K562 (cell line): ENCODE data around the gene TIMM22. TPM values are rescaled to one million over a fixed set of nuclear protein-coding genes. Genes with fewer than 3 reads are reported as not detected.

Experiments
- ARID3B ChIP-seq: fragments of 250-450 bp; sonication (Bioruptor Pico); IDR thresholded peaks from 2 replicates; pipeline ENCODE4 v1.4.0; 2020; ENCODE audit warnings: borderline replicate concordance
- CBFA2T3 ChIP-seq: fragments of 450-650 bp; IDR thresholded peaks from 2 replicates; pipeline ENCODE4 v1.6.1; 2017
- CEBPG ChIP-seq, 3 experiments: fragments of 200-800 bp in 1 of 3; sonication (Bioruptor generic) in 1 of 3; sonication (generic) in 1 of 3; formaldehyde crosslinking in 1 of 3; IDR thresholded peaks in 2 of 3; conservative IDR thresholded peaks in 1 of 3; 2 replicates each; pipeline versions ENCODE4 v1.6.1 to v1.8.0; 2016 to 2022; ENCODE audit warnings: missing compliant biosample characterization in 2 of 3, missing genetic modification characterization in 2 of 3, mild to moderate bottlenecking in 1 of 3, missing genetic modification reagents in 1 of 3
- FOXP4 ChIP-seq: sonication (generic); formaldehyde crosslinking; IDR thresholded peaks from 2 replicates; pipeline ENCODE4 v1.8.0; 2022; ENCODE audit warnings: mild to moderate bottlenecking, missing genetic modification reagents, borderline replicate concordance
- HDGF ChIP-seq: fragments of 450-650 bp; IDR thresholded peaks from 2 replicates; pipeline ENCODE4 v1.6.1; 2016
- HMGXB4 ChIP-seq: sonication (generic); formaldehyde crosslinking; IDR thresholded peaks from 2 replicates; pipeline ENCODE4 v1.8.1; 2023; ENCODE audit warnings: mild to moderate bottlenecking, missing genetic modification reagents
- IRF9 ChIP-seq: fragments of 450-650 bp; IDR thresholded peaks from 2 replicates; pipeline ENCODE4 v1.6.1; 2016; ENCODE audit warnings: missing biosample characterization, missing genetic modification characterization
- KDM5B ChIP-seq: fragments of 200-600 bp; sonication (generic); IDR thresholded peaks from 2 replicates; pipeline ENCODE4 v1.6.1; 2012; ENCODE audit warnings: low read depth, mild to moderate bottlenecking, moderate library complexity, low read length, control low read depth, inconsistent platforms; ENCODE audit not compliant: insufficient replicate concordance
- MAFF ChIP-seq: IDR thresholded peaks from 2 replicates; pipeline ENCODE4 v1.6.1; 2012; ENCODE audit warnings: low read length, improper control_type of control experiment
- NR2C2 ChIP-seq, 2 experiments: fragments of 200-800 bp in 1 of 2; sonication (Bioruptor generic) in 1 of 2; sonication (generic) in 1 of 2; formaldehyde crosslinking in 1 of 2; IDR thresholded peaks; 2 replicates each; pipeline versions ENCODE4 v1.6.1 to v1.8.0; 2016 to 2022; ENCODE audit warnings: mild to moderate bottlenecking in 1 of 2, missing compliant biosample characterization in 1 of 2, missing genetic modification characterization in 1 of 2, missing genetic modification reagents in 1 of 2
- NR3C1 ChIP-seq: sonication (generic); formaldehyde crosslinking; IDR thresholded peaks from 2 replicates; pipeline ENCODE4 v1.8.1; 2022; ENCODE audit warnings: missing genetic modification reagents
- POLR2A ChIP-seq: fragments of 450-650 bp; conservative IDR thresholded peaks from 2 replicates; pipeline ENCODE4 v1.6.1; 2016
- PURB ChIP-seq: sonication (generic); formaldehyde crosslinking; IDR thresholded peaks from 2 replicates; pipeline ENCODE4 v1.9.0; 2021; ENCODE audit warnings: low read depth, mild to moderate bottlenecking, missing genetic modification reagents
- SRSF9 ChIP-seq: fragments of 200-400 bp; formaldehyde crosslinking; IDR thresholded peaks from 2 replicates; pipeline ENCODE4 v1.6.1; 2017; ENCODE audit warnings: low read depth, low read length, borderline replicate concordance
- STAG1 ChIP-seq: sonication (generic); formaldehyde crosslinking; IDR thresholded peaks from 2 replicates; pipeline ENCODE4 v1.5.0; 2020; ENCODE audit warnings: missing genetic modification reagents, borderline replicate concordance
- TCF7 ChIP-seq: sonication (generic); IDR thresholded peaks from 2 replicates; pipeline ENCODE4 v1.6.1; 2016; ENCODE audit warnings: antibody characterized with exemption, borderline replicate concordance
- TCFL5 ChIP-seq: fragments of 250-450 bp; sonication (Bioruptor Pico); conservative IDR thresholded peaks from 2 replicates; pipeline ENCODE4 v1.6.1; 2021; ENCODE audit warnings: mild to moderate bottlenecking, moderate library complexity, matching md5 sums
- YY1 ChIP-seq, 3 experiments: IDR thresholded peaks; 2 replicates each; pipeline ENCODE4 v1.6.1; 2011; ENCODE audit warnings: low read length in 2 of 3, mild to moderate bottlenecking in 2 of 3, moderate library complexity in 2 of 3, borderline replicate concordance in 1 of 3, control low read depth in 1 of 3, low read depth in 1 of 3; ENCODE audit not compliant: insufficient read depth in 3 of 3, insufficient replicate concordance in 2 of 3, control insufficient read depth in 1 of 3, insufficient read length in 1 of 3; ENCODE audit errors: extremely low read depth in 1 of 3
- ZNF121 ChIP-seq: sonication (generic); formaldehyde crosslinking; conservative IDR thresholded peaks from 2 replicates; pipeline ENCODE4 v1.8.0; 2022; ENCODE audit warnings: missing genetic modification reagents
- polyA plus RNA-seq, 8 experiments: library from polyadenylated mRNA; depleted of rRNA in 4 of 8; stranded (reverse) in 5 of 8; unstranded in 3 of 8; fragments of >200 nt; fragmentation: Nextera tagmentation in 2 of 8; fragmentation: Illumina TruSeq in 1 of 8; extraction: Ambion mirVana in 2 of 8; extraction: Trizol in 1 of 8; gene quantifications; 2 replicates each; pipeline versions ENCODE4 v1.2.1 to v1.2.3, GENCODE V29; 2011 to 2014; ENCODE audit warnings: inconsistent platforms in 1 of 8, missing spikeins in 1 of 8
- total RNA-seq, 7 experiments: library from RNA; depleted of rRNA in 6 of 7; stranded (reverse); fragments of >200 nt in 6 of 7; fragmentation: Illumina TruSeq in 2 of 7; extraction: Trizol in 2 of 7; gene quantifications; 2 replicates each; pipeline versions ENCODE4 v1.2.1 to v1.2.3, GENCODE V29; 2011 to 2021; ENCODE audit warnings: low replicate concordance in 1 of 7

The TIMM22 gene
- total and polyA plus RNA-seq, 9 of the 15 experiments (the other 6 are each of a cell fraction or from before 2014, with no cell fraction given), result 5.9 to 14.1 (median 10.3) TPM

- peak; percentile 55; the same call in 1 of the 2 replicates for TF ChIP-seq NR2C2 (CRISPR knock-in tag; IDR thresholded peaks at IDR 0.05)
- peak; percentile 87 for TF ChIP-seq NR2C2 (tag; IDR thresholded peaks at IDR 0.05)
- TF ChIP-seq CEBPG (CRISPR knock-in tag; IDR thresholded peaks at IDR 0.05), result peak; percentile 71
- peak; percentile 29 to 56; a peak in 3 of 4 replicates for TF ChIP-seq CEBPG (tag; conservative IDR thresholded peaks at IDR 0.05 in 1 of 2, IDR thresholded peaks at IDR 0.05 in 1 of 2)
- no peak for TF ChIP-seq TCFL5 (CRISPR knock-in tag)
- TF ChIP-seq SRSF9, result no peak
- no peak for TF ChIP-seq ZNF121
- TF ChIP-seq IRF9 (tag), result no peak
- TF ChIP-seq TCF7, result no peak
- TF ChIP-seq HDGF, result no peak
- TF ChIP-seq FOXP4 (CRISPR knock-in tag), result no peak
- no peak for TF ChIP-seq PURB (CRISPR knock-in tag)
- peak; percentile 35; the same call in 1 of the 2 replicates for TF ChIP-seq HMGXB4 (CRISPR knock-in tag)
- no peak for TF ChIP-seq MAFF
- peak; percentile 95 to 98 (median 96) for TF ChIP-seq YY1 (IDR thresholded peaks at IDR 0.05; ENCODE audit: borderline replicate concordance in 1 of 3, control insufficient read depth in 1 of 3, extremely low read depth in 1 of 3, insufficient read depth in 3 of 3, insufficient read length in 1 of 3, insufficient replicate concordance in 2 of 3, low read depth in 1 of 3, low read length in 2 of 3)
- TF ChIP-seq KDM5B, result peak; percentile 90
- TF ChIP-seq ARID3B (CRISPR knock-in tag), result 0 out of 2 replicates have a peak, but pooled peaks have one; percentile 24
- peak; percentile 46; the same call in 1 of the 2 replicates for TF ChIP-seq CBFA2T3
- 0 out of 2 replicates have a peak, but pooled peaks have one; percentile 63 for TF ChIP-seq NR3C1 (CRISPR knock-in tag)
- TF ChIP-seq POLR2A, result peak; percentile 90
- peak; percentile 77; the same call in 1 of the 2 replicates for TF ChIP-seq STAG1 (CRISPR knock-in tag)
Observed at GRCh38 chr17:996554-997344, at the start of gene TIMM22 (continued).
